CD14-positive monocyte (primary cell): ENCODE data around the gene TBC1D3I. TPM values are rescaled to one million over a fixed set of nuclear protein-coding genes. Genes with fewer than 3 reads are reported as not detected.
A peak's percentile ranks its signal among the peaks of the same experiment; 100 is the strongest.
"Not testable (repeated sequence)": the region's sequence is repeated elsewhere in the genome, so short reads cannot be mapped to it uniquely, and the experiment has no call there.

Source experiments
- DNase-seq, 3 donors: peaks; one replicate each; pipeline ENCODE4 v3.0.0-alpha.2; 2011 to 2022
- H2AFZ ChIP-seq: 2 replicates; pipeline ENCODE4 v1.6.0; 2012; ENCODE audit warnings: mild to moderate bottlenecking, low read depth, low read length, inconsistent platforms; ENCODE audit not compliant: insufficient read depth, poor library complexity, severe bottlenecking
- H3K27ac ChIP-seq, 2 donors: 1 replicate in 1 of 2; 2 replicates in 1 of 2; pipeline ENCODE4 v1.5.1; 2012 to 2013; ENCODE audit warnings: low read length in 2 of 2, control low read depth in 1 of 2, inconsistent platforms in 1 of 2, low read depth in 1 of 2, mild to moderate bottlenecking in 1 of 2
- H3K27me3 ChIP-seq, 2 donors: one replicate each; pipeline versions ENCODE4 v1.6.0 to v1.6.1; 2011 to 2013; ENCODE audit warnings: low read length in 2 of 2; ENCODE audit not compliant: control insufficient read depth in 2 of 2, insufficient read depth in 2 of 2
- H3K36me3 ChIP-seq, 2 donors: replicated peaks in 1 of 2; 1 replicate in 1 of 2; 2 replicates in 1 of 2; pipeline versions ENCODE4 v1.5.1 to v1.6.1; 2012 to 2013; ENCODE audit warnings: low read length in 2 of 2, control low read depth in 1 of 2, inconsistent platforms in 1 of 2, mild to moderate bottlenecking in 1 of 2; ENCODE audit not compliant: insufficient read depth in 2 of 2, control insufficient read depth in 1 of 2
- H3K4me1 ChIP-seq, 2 donors: 1 replicate in 1 of 2; 2 replicates in 1 of 2; pipeline versions ENCODE4 v1.5.1 to v1.6.1; 2012 to 2013; ENCODE audit warnings: low read length in 2 of 2, control low read depth in 1 of 2, inconsistent platforms in 1 of 2, mild to moderate bottlenecking in 1 of 2, moderate library complexity in 1 of 2; ENCODE audit not compliant: insufficient read depth in 2 of 2, control insufficient read depth in 1 of 2
- H3K4me2 ChIP-seq: replicated peaks from 2 replicates; pipeline ENCODE3; 2012; ENCODE audit warnings: low read length, moderate library complexity, mild to moderate bottlenecking; ENCODE audit not compliant: poor library complexity, severe bottlenecking; ENCODE audit errors: extremely low read depth
- H3K4me3 ChIP-seq, 3 experiments: fragments of 200-600 bp in 1 of 3; sonication (generic) in 1 of 3; replicated peaks in 1 of 3; 1 replicate in 2 of 3; 2 replicates in 1 of 3; pipeline ENCODE4 v1.5.1; 2011 to 2013; ENCODE audit warnings: low read length in 3 of 3, mild to moderate bottlenecking in 3 of 3, control low read depth in 2 of 3, low read depth in 2 of 3, inconsistent platforms in 1 of 3, moderate library complexity in 1 of 3
- H3K79me2 ChIP-seq: 2 replicates; pipeline ENCODE4 v1.6.0; 2012; ENCODE audit warnings: mild to moderate bottlenecking, control low read depth, inconsistent platforms, low read length, moderate library complexity; ENCODE audit not compliant: insufficient read depth
- H3K9ac ChIP-seq: 2 replicates; pipeline ENCODE4 v1.6.0; 2017; ENCODE audit warnings: low read length, mild to moderate bottlenecking; ENCODE audit not compliant: insufficient read depth, poor library complexity, severe bottlenecking
- H3K9me3 ChIP-seq, 2 donors: replicated peaks in 1 of 2; 1 replicate in 1 of 2; 2 replicates in 1 of 2; pipeline versions ENCODE4 v1.5.1 to v1.6.1; 2012 to 2013; ENCODE audit warnings: low read length in 2 of 2, control low read depth in 1 of 2; ENCODE audit not compliant: control insufficient read depth in 1 of 2, insufficient read depth in 1 of 2
- H4K20me1 ChIP-seq: 2 replicates; pipeline ENCODE4 v1.6.0; 2012; ENCODE audit warnings: mild to moderate bottlenecking, low read length, control low read depth, moderate library complexity; ENCODE audit not compliant: insufficient read depth
- H3K27ac Mint-ChIP-seq, 7 donors: one replicate each; pipeline ENCODE4 v1.8.0; 2020; ENCODE audit warnings: mild to moderate bottlenecking in 7 of 7, mixed read lengths in 7 of 7, moderate library complexity in 6 of 7, inconsistent platforms in 2 of 7
- H3K27me3 Mint-ChIP-seq, 3 donors: one replicate each; pipeline ENCODE4 v1.8.0; 2021 to 2022; ENCODE audit warnings: low read depth in 3 of 3, mild to moderate bottlenecking in 3 of 3, mixed read lengths in 3 of 3, moderate library complexity in 3 of 3, inconsistent platforms in 1 of 3
- H3K36me3 Mint-ChIP-seq, 2 donors: one replicate each; pipeline ENCODE4 v1.8.0; 2020; ENCODE audit warnings: mixed read lengths in 2 of 2, inconsistent platforms in 1 of 2, mild to moderate bottlenecking in 1 of 2
- H3K4me1 Mint-ChIP-seq: one replicate; pipeline ENCODE4 v1.8.0; 2020; ENCODE audit warnings: mild to moderate bottlenecking, mixed read lengths
- H3K4me3 Mint-ChIP-seq, 2 donors: one replicate each; pipeline ENCODE4 v1.8.0; 2020; ENCODE audit warnings: mild to moderate bottlenecking in 2 of 2, mixed read lengths in 2 of 2, moderate library complexity in 1 of 2
- H3K9me3 Mint-ChIP-seq, 7 donors: one replicate each; pipeline ENCODE4 v1.8.0; 2020 to 2022; ENCODE audit warnings: mixed read lengths in 7 of 7, mild to moderate bottlenecking in 6 of 7, moderate library complexity in 6 of 7, inconsistent platforms in 2 of 7
- WGBS: methylation state at CpG from one replicate; pipeline ENCODE4 v1.1.5; 2013; ENCODE audit warnings: missing lambda C conversion rate; ENCODE audit not compliant: insufficient coverage; 5-methylcytosine and 5-hydroxymethylcytosine counted together
- intact Hi-C, 2 donors: fragments of 100-400 bp; cut with micrococcal nuclease; formaldehyde crosslinking; loops; one replicate each; pipeline versions ENCODE4 v1.15.0 to v1.15.1; 2023
- polyA plus RNA-seq, 3 donors: library from polyadenylated mRNA; depleted of rRNA in 1 of 3; unstranded in 2 of 3; stranded (reverse) in 1 of 3; fragments of 300-500 nt in 2 of 3; fragments of >200 nt in 1 of 3; fragmentation: Illumina TruSeq in 2 of 3; gene quantifications; 1 replicate in 2 of 3; 2 replicates in 1 of 3; pipeline ENCODE4 v1.2.3, GENCODE V29; 2012 to 2021
- TF ChIP-seq, protein P1 (sequence below): fragments of 200-600 bp; IDR thresholded peaks from one replicate; pipeline ENCODE4 v1.8.0; 2022; ENCODE audit warnings: antibody characterized with exemption, mild to moderate bottlenecking

The TBC1D3I gene
- polyA plus RNA-seq, 3 donors = 0.24 TPM; not detected in 2

DNA sequence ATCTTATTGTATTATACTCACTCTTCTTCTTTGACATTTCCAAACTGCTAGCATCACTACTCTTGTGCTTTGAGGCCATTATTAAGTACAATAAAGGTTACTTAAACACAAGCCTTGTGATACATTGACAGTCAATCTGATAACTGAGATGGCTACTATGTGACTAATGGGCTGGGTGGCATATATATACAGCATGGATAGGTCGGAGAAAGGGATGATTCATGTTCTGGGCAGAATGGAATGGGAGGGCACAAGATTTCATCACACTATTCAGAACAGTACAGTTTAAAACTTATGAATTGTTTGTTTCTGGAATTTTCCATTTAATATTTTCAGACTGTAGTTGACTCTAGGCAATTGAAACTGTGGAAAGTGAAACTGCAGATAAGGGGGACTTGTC is 18.9 kb upstream of the TBC1D3I start:
- no CpG with 5 or more reads among the region's 1 CpG for whole genome bisulfite sequencing
- not testable (repeated sequence) for H3K4me1 Mint-ChIP-seq

DNA sequence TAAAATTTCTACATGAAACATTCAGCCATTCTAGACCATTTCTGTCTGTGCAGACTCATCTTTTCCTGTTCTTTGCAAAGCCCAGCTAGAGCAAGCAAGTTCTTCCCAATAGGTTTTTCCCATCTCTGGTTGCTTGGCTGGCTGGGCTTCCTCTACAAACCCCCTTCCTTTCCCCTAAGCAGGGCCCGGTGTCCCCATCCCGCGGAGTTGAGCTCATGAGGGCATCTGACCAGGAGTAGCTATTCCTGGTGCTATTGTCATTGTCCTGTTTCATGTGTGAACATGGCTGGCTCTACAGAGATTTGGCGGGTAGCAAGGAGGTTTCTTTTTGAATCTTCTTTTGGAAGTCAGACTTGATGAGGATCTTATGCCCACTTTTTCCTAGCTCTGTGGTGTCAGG is 22.3 kb downstream of the TBC1D3I start:
- H3K4me3 Mint-ChIP-seq, H3K4me2 ChIP-seq, H3K9ac ChIP-seq, H3K9me3 ChIP-seq, intact Hi-C loops, H3K27ac ChIP-seq, H3K4me1 ChIP-seq, H3K36me3 Mint-ChIP-seq, H3K27ac Mint-ChIP-seq, H2AFZ ChIP-seq, H3K9me3 Mint-ChIP-seq, DNase-seq, H3K36me3 ChIP-seq, H3K4me1 Mint-ChIP-seq, H3K27me3 ChIP-seq, H4K20me1 ChIP-seq, H3K27me3 Mint-ChIP-seq, H3K79me2 ChIP-seq, H3K4me3 ChIP-seq: not testable (repeated sequence)
- no CpG with 5 or more reads among the region's 4 CpGs for WGBS

More for the DNA sequence above, 18.9 kb upstream of the TBC1D3I start:
- H3K4me3 ChIP-seq, H3K4me2 ChIP-seq, intact Hi-C loops, H3K27me3 ChIP-seq, H4K20me1 ChIP-seq, H3K4me3 Mint-ChIP-seq, H3K79me2 ChIP-seq, H3K9me3 ChIP-seq, H3K27me3 Mint-ChIP-seq, H3K9ac ChIP-seq, H3K36me3 Mint-ChIP-seq, H3K27ac Mint-ChIP-seq, H3K9me3 Mint-ChIP-seq, DNase-seq, H3K27ac ChIP-seq, H3K4me1 ChIP-seq, H2AFZ ChIP-seq, H3K36me3 ChIP-seq: not testable (repeated sequence)

DNA sequence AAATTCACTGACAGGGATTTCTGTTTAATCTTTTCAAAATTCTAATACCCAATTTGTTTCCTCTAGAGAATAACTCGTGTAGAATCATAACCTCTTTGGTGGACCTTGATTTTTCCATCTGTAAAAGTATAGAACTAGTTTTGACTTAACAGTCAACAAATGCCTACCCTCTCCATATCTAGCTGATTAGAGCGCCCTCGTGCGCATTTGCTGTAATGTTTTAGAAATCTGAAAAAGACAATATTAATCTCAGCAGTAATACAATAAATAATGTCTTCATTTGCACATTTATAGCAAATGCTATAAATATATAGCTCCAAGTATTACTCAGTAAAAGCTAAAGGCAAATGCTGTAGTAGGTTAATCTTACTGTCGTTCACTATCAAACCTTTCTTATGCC is 34.7 kb downstream of the TBC1D3I start:
- H3K9me3 ChIP-seq, H3K4me2 ChIP-seq, intact Hi-C loops, H3K36me3 Mint-ChIP-seq, H3K79me2 ChIP-seq, H3K27ac Mint-ChIP-seq, H3K4me1 ChIP-seq, H3K36me3 ChIP-seq, H4K20me1 ChIP-seq, H3K27ac ChIP-seq, H2AFZ ChIP-seq, DNase-seq, H3K27me3 Mint-ChIP-seq, H3K9me3 Mint-ChIP-seq, H3K4me3 ChIP-seq, H3K4me1 Mint-ChIP-seq, H3K9ac ChIP-seq, H3K4me3 Mint-ChIP-seq, H3K27me3 ChIP-seq: not testable (repeated sequence)
- TF ChIP-seq, protein P1, sequence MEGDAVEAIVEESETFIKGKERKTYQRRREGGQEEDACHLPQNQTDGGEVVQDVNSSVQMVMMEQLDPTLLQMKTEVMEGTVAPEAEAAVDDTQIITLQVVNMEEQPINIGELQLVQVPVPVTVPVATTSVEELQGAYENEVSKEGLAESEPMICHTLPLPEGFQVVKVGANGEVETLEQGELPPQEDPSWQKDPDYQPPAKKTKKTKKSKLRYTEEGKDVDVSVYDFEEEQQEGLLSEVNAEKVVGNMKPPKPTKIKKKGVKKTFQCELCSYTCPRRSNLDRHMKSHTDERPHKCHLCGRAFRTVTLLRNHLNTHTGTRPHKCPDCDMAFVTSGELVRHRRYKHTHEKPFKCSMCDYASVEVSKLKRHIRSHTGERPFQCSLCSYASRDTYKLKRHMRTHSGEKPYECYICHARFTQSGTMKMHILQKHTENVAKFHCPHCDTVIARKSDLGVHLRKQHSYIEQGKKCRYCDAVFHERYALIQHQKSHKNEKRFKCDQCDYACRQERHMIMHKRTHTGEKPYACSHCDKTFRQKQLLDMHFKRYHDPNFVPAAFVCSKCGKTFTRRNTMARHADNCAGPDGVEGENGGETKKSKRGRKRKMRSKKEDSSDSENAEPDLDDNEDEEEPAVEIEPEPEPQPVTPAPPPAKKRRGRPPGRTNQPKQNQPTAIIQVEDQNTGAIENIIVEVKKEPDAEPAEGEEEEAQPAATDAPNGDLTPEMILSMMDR = peak; percentile 45
- WGBS = no CpG with 5 or more reads among the region's 5 CpGs

- H3K4me1 Mint-ChIP-seq, H3K4me3 ChIP-seq, H3K4me2 ChIP-seq, H3K4me1 ChIP-seq, DNase-seq, H3K27me3 Mint-ChIP-seq, H3K27ac ChIP-seq, H3K36me3 ChIP-seq, H3K4me3 Mint-ChIP-seq, H3K9ac ChIP-seq, H2AFZ ChIP-seq, H4K20me1 ChIP-seq, H3K36me3 Mint-ChIP-seq, H3K27me3 ChIP-seq, intact Hi-C loops, H3K79me2 ChIP-seq: not testable (repeated sequence)
- H3K9me3 ChIP-seq = peaks cover 10 to 18% of the 10 kb centered on the region in 2 donors
- peaks cover 8 to 18% (median 14%) of the 10 kb centered on the region in 7 donors for H3K9me3 Mint-ChIP-seq
- peak overlapping the region in 1 of 7 donors; percentile 54 for H3K27ac Mint-ChIP-seq
- WGBS = no CpG with 5 or more reads among the region's 12 CpGs
Measured at GRCh38 chr17:36222967-36223366, 41.4 kb downstream of the TBC1D3I start.
